MM.1S (cell line): ENCODE results near the gene C14orf119.
"Not testable (repeated sequence)": the region's sequence is repeated elsewhere in the genome, so short reads cannot be mapped to it uniquely, and the experiment has no call there.

ENCODE experiments used
- DNase-seq: peaks from one replicate; pipeline ENCODE4 v3.0.0-alpha.2; 2015
- H2AFZ ChIP-seq: fragments of 300-600 bp; sonication (generic); 2 replicates; pipeline ENCODE4 v1.6.0; 2016; ENCODE audit warnings: antibody characterized with exemption, low read length
- H3F3A ChIP-seq: fragments of 300-600 bp; sonication (generic); 2 replicates; pipeline ENCODE4 v1.6.1; 2016; ENCODE audit warnings: mild to moderate bottlenecking, antibody characterized with exemption, low read length, moderate library complexity, mixed read lengths; ENCODE audit not compliant: insufficient read depth
- H3K27ac ChIP-seq: fragments of 300-600 bp; sonication (generic); 2 replicates; pipeline ENCODE4 v1.5.1; 2016; ENCODE audit warnings: mild to moderate bottlenecking, low read length
- H3K27me3 ChIP-seq: fragments of 300-600 bp; sonication (generic); replicated peaks from 2 replicates; pipeline ENCODE4 v1.6.0; 2016; ENCODE audit warnings: low read length; ENCODE audit not compliant: insufficient read depth
- H3K36me3 ChIP-seq: fragments of 300-600 bp; sonication (generic); replicated peaks from 2 replicates; pipeline ENCODE4 v1.6.1; 2016; ENCODE audit warnings: mild to moderate bottlenecking, low read length, mixed read lengths; ENCODE audit not compliant: insufficient read depth
- H3K4me1 ChIP-seq: fragments of 300-600 bp; sonication (generic); 2 replicates; pipeline ENCODE4 v1.6.1; 2016; ENCODE audit warnings: low read length, mixed read lengths
- H3K4me2 ChIP-seq: fragments of 300-600 bp; sonication (generic); 2 replicates; pipeline ENCODE4 v1.6.0; 2016; ENCODE audit warnings: low read depth, low read length
- H3K4me3 ChIP-seq: fragments of 300-600 bp; sonication (generic); 2 replicates; pipeline ENCODE4 v1.5.1; 2016; ENCODE audit warnings: low read length, mixed read lengths
- H3K79me2 ChIP-seq: fragments of 300-600 bp; sonication (generic); 2 replicates; pipeline ENCODE4 v1.6.1; 2016; ENCODE audit warnings: mixed run types, low read length, mixed read lengths
- H3K9ac ChIP-seq: fragments of 300-600 bp; sonication (generic); 2 replicates; pipeline ENCODE4 v1.6.1; 2016; ENCODE audit warnings: low read length, mixed read lengths
- H3K9me2 ChIP-seq: fragments of 300-600 bp; sonication (generic); replicated peaks from 2 replicates; pipeline ENCODE4 v1.6.1; 2016; ENCODE audit warnings: mild to moderate bottlenecking, low read length, mixed read lengths; ENCODE audit not compliant: insufficient read depth
- H3K9me3 ChIP-seq: fragments of 300-600 bp; sonication (generic); replicated peaks from 2 replicates; pipeline ENCODE4 v1.6.1; 2016; ENCODE audit warnings: mild to moderate bottlenecking, low read length, mixed read lengths; ENCODE audit not compliant: insufficient read depth
- H4K20me1 ChIP-seq: fragments of 300-600 bp; sonication (generic); 2 replicates; pipeline ENCODE4 v1.6.1; 2016; ENCODE audit warnings: mild to moderate bottlenecking, low read length, moderate library complexity, mixed read lengths; ENCODE audit not compliant: insufficient read depth
- CTCF ChIP-seq: fragments of 300-600 bp; sonication (generic); IDR thresholded peaks from 2 replicates; pipeline ENCODE4 v1.5.1; 2016; ENCODE audit warnings: antibody characterized with exemption, low read length, mixed read lengths
- EZH2 ChIP-seq: fragments of 300-600 bp; sonication (generic); optimal IDR thresholded peaks from 2 replicates; pipeline ENCODE3; 2017; ENCODE audit warnings: low read depth, mild to moderate bottlenecking, antibody characterized with exemption, low read length, mixed read lengths
- EZH2phosphoT487 ChIP-seq: fragments of 300-600 bp; sonication (generic); IDR thresholded peaks from 2 replicates; pipeline ENCODE4 v1.6.1; 2018; ENCODE audit warnings: antibody characterized with exemption, low read length

C14orf119 gene

GRCh38 chr14:23105348-23105824, 10.1 kb downstream of the C14orf119 start:
- no peaks in the 10 kb centered on the region for H4K20me1 ChIP-seq
- no peak overlapping the region for H3K27ac ChIP-seq
- H3F3A ChIP-seq: no peaks in the 10 kb centered on the region
- H3K4me3 ChIP-seq: no peak overlapping the region
- H2AFZ ChIP-seq: no peak overlapping the region
- no peak for DNase-seq
- no peaks in the 10 kb centered on the region for H3K9me2 ChIP-seq
- peaks cover 9% of the 10 kb centered on the region for H3K4me1 ChIP-seq
- H3K9ac ChIP-seq: no peak overlapping the region
- H3K27me3 ChIP-seq: no peaks in the 10 kb centered on the region
- no peaks in the 10 kb centered on the region for H3K9me3 ChIP-seq
- H3K79me2 ChIP-seq: no peaks in the 10 kb centered on the region
- H3K36me3 ChIP-seq: no peaks in the 10 kb centered on the region
- no peak overlapping the region for H3K4me2 ChIP-seq
- TF ChIP-seq EZH2 (no peak), CTCF (no peak), EZH2phosphoT487 (no peak)

GRCh38 chr14:23106747-23107045, 11.4 kb downstream of the C14orf119 start:
- Histone ChIP-seq H3K36me3 (no peaks in the 10 kb centered on the region), H3K27me3 (no peaks in the 10 kb centered on the region), H2AFZ (no peak overlapping the region), H3K9me2 (no peaks in the 10 kb centered on the region), H3K9ac (no peak overlapping the region), H3F3A (no peaks in the 10 kb centered on the region), H3K9me3 (no peaks in the 10 kb centered on the region), H3K4me1 (peaks cover 9% of the 10 kb centered on the region), H3K4me3 (no peak overlapping the region), H4K20me1 (no peaks in the 10 kb centered on the region), H3K27ac (peak overlapping the region; percentile 28; the same call in 1 of the 2 replicates), H3K4me2 (peak overlapping the region; percentile 51; the same call in 1 of the 2 replicates), H3K79me2 (no peaks in the 10 kb centered on the region)
- no peak for TF ChIP-seq CTCF
- no peak for TF ChIP-seq EZH2
- no peak for TF ChIP-seq EZH2phosphoT487
- no peak for DNase-seq

- H3K27me3 ChIP-seq: not testable (repeated sequence)
These were observed 12.3 kb downstream of the C14orf119 start for GRCh38 chr14:23107620-23108019.

GRCh38 chr14:23108169-23108568, 12.9 kb downstream of the C14orf119 start:
- not testable (repeated sequence) for H3K36me3 ChIP-seq, H3K9me2 ChIP-seq, H3K4me3 ChIP-seq, H3K27ac ChIP-seq, H3K9me3 ChIP-seq, H3K9ac ChIP-seq, H4K20me1 ChIP-seq, H3K27me3 ChIP-seq, H2AFZ ChIP-seq, H3K4me1 ChIP-seq, H3F3A ChIP-seq, DNase-seq, H3K79me2 ChIP-seq, H3K4me2 ChIP-seq

More at GRCh38 chr14:23107620-23108019, 12.3 kb downstream of the C14orf119 start:
- H3K9ac ChIP-seq, H3F3A ChIP-seq, H3K9me2 ChIP-seq, H3K36me3 ChIP-seq, H3K27ac ChIP-seq, H4K20me1 ChIP-seq, H3K4me2 ChIP-seq, H3K4me3 ChIP-seq, H3K79me2 ChIP-seq, DNase-seq, H2AFZ ChIP-seq, H3K4me1 ChIP-seq, H3K9me3 ChIP-seq: not testable (repeated sequence)
